NCI-H460 (cell line): ENCODE data around the gene FRMD4A. TPM values are rescaled to one million over a fixed set of nuclear protein-coding genes. Genes with fewer than 3 reads are reported as not detected.

Source experiments
- DNase-seq: peaks from one replicate; pipeline ENCODE4 v3.0.0-alpha.2; 2016; ENCODE audit warnings: low read depth; ENCODE audit errors: extremely low read depth
- total RNA-seq: library from RNA; depleted of rRNA; stranded (reverse); fragments of >200 nt; shearing (Covaris generic); gene quantifications from 2 replicates; pipeline ENCODE4 v1.2.3, GENCODE V29; 2014

FRMD4A gene
- total RNA-seq, 1 experiment from 2014 or later: 4.2 TPM

GRCh38 chr10:13743963-13744362, 586.8 kb downstream of the FRMD4A start:
- DNase-seq: no peak

GRCh38 chr10:13743101-13743693, 587.5 kb downstream of the FRMD4A start:
- no peak for DNase-seq

GRCh38 chr10:13741438-13741837, 589.3 kb downstream of the FRMD4A start:
- DNase-seq: no peak

GRCh38 chr10:13740461-13740860, 590.3 kb downstream of the FRMD4A start:
- DNase-seq: no peak

GRCh38 chr10:13739183-13739582, 591.5 kb downstream of the FRMD4A start:
- no peak for DNase-seq

- DNase-seq: no peak
These were observed 594.2 kb downstream of the FRMD4A start for GRCh38 chr10:13736506-13736905.

GRCh38 chr10:13734151-13734550, 596.6 kb downstream of the FRMD4A start:
- no peak for DNase-seq

- DNase-seq: no peak
These were observed 597.7 kb downstream of the FRMD4A start for GRCh38 chr10:13733071-13733470.

GRCh38 chr10:13732465-13732881, 598.3 kb downstream of the FRMD4A start:
- DNase-seq: no peak

GRCh38 chr10:13731799-13732198, 598.9 kb downstream of the FRMD4A start:
- DNase-seq: no peak

GRCh38 chr10:13730956-13731355, 599.8 kb downstream of the FRMD4A start:
- DNase-seq: no peak

GRCh38 chr10:13730306-13730652, 600.4 kb downstream of the FRMD4A start:
- no peak for DNase-seq

GRCh38 chr10:13729586-13730305, 601.0 kb downstream of the FRMD4A start:
- DNase-seq: no peak

- no peak for DNase-seq
These were observed 601.7 kb downstream of the FRMD4A start for GRCh38 chr10:13728898-13729535.

- DNase-seq: no peak
These were observed 605.1 kb downstream of the FRMD4A start for GRCh38 chr10:13725594-13725993.

- DNase-seq: no peak
These were observed 606.2 kb downstream of the FRMD4A start for GRCh38 chr10:13724484-13724883.

- no peak for DNase-seq
These were observed 607.7 kb downstream of the FRMD4A start for GRCh38 chr10:13722747-13723653.

- no peak for DNase-seq
These were observed 609.2 kb downstream of the FRMD4A start for GRCh38 chr10:13721486-13721885.

- DNase-seq: no peak
These were observed 610.0 kb downstream of the FRMD4A start for GRCh38 chr10:13720699-13721098.

- DNase-seq: no peak
These were observed 611.3 kb downstream of the FRMD4A start for GRCh38 chr10:13719425-13719824.

- no peak for DNase-seq
These were observed 611.9 kb downstream of the FRMD4A start for GRCh38 chr10:13718820-13719219.
